GM19395 (cell line): Measurements from ENCODE around the gene SSTR3.
"Not testable (repeated sequence)": the region's sequence is repeated elsewhere in the genome, so short reads cannot be mapped to it uniquely, and the experiment has no call there.

Experiments
- ATAC-seq: cut with Tn5 transposase; IDR thresholded peaks from one replicate; pipeline ENCODE4 v1.9.1; 2021; ENCODE audit warnings: mild to moderate bottlenecking, moderate library complexity; ENCODE audit not compliant: unreplicated experiment

Gene SSTR3

DNA sequence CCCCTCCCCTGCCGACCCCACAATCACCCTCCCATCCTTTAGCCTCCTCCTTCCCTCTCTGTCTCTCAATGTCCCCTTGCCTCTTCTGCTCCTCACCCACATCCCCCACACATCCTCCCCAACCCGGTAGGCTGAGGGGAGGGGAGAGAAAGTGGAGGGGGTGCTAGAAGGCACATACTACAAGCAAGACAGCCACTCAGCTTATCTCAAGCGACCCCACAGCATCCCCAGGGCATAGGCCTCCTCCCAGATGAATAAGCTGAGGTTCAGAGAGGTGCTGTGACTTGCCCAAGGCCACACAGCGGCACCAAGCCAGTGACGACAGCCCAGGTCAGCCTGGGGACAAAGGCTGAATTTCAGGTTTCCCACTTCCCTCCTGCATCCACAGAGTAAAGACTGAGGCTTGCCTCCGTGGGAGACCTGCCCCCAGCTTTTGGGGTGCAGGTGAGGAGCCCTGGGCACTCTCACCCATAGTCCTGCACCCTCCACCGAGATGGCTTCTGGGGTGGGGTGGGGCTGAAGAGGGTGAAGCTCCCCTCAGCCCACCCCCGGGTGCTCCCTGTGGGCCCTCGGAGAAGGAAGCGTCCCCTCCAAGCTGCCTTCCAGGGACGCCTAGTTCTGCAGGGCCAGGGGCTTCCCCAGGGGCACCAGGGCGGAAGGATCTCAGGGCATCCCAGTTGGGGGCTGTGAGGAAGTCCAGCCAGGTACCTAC, 31.3 kb upstream of the SSTR3 start:
- peak; percentile 7 for ATAC-seq

DNA sequence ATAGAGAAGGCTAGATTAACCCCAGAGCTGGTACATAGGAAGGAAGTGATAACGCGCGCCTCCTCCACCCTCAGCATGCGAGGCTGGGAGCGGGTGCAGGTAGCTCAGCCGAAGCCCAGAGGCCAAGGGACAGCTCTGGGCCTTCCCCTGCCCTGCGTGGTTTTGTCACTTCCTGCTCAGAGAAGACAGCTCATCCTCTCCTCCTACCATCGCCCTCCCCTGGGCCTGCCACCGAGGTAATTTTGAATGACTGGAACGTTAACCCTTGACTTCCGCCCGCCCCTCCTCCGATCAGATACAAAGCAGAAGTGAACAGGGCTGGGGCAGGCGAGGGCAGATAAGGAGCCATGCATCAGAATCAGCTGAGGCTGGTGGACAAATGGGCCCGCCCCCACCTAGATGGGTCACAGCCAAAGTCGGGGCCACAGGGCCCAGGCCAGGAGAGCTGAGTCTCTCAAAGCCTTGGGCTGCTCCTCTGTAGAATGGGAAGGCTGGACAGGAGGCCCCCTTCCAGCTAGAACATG, 30.2 kb upstream of the SSTR3 start:
- peak; percentile 61 for ATAC-seq

DNA sequence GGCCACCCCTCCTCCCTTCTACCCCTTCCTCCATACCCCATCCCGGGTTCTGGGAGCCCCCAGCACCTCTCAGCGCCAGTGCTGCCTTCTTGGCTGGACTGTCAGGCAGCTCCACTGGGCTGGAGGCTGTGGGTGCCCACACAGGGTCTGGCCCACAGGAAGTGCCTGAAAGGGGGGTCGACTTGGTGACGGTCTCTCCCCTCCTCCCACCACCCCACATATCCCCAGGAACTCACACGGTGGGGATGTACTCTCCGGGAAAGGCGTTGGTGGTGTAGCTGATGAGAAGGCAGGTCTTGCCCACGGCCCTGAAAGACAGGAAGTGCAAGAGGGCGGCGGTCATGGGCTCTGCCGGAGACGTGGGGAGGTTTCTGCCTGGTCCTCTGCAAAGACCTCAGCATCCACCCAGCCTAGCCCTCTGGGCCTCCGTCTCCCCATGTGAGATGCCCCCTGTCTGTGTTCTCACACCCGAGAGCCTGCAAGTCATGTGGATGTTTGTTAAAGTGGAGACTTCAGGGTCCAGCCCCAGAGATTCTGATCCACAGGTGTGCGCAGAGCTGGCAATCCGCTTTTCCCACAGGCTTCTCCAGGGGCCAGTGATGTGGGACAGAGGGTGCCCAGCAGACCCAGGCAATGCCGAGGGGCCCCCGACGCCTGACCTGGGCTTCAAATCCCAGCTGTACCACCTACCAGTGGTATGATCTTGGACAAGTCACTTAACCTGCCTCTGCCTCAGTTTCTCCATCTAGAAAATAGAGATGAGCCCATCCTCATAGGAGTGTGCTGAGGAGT, 29.3 kb upstream of the SSTR3 start:
- no peak for ATAC-seq

DNA sequence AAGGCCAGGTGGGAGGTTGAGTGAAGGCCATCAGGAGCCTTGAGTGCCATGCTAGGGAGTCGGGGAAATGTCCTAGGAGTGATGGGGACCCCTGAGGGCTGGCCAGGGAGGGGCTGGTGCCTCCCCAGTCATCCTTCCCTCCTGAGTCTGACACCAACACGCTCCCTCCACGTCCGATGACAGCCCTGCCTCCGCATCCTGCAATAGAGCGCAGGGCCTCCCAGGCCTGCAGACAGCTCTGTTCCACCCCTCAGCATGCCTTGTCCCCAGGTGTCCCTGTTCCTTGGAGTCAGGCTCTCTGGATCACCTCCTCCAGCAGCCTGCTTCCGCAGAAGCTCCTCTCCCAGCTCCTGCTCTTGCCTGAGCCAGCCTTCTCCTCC, 28.7 kb upstream of the SSTR3 start:
- no peak for ATAC-seq

DNA sequence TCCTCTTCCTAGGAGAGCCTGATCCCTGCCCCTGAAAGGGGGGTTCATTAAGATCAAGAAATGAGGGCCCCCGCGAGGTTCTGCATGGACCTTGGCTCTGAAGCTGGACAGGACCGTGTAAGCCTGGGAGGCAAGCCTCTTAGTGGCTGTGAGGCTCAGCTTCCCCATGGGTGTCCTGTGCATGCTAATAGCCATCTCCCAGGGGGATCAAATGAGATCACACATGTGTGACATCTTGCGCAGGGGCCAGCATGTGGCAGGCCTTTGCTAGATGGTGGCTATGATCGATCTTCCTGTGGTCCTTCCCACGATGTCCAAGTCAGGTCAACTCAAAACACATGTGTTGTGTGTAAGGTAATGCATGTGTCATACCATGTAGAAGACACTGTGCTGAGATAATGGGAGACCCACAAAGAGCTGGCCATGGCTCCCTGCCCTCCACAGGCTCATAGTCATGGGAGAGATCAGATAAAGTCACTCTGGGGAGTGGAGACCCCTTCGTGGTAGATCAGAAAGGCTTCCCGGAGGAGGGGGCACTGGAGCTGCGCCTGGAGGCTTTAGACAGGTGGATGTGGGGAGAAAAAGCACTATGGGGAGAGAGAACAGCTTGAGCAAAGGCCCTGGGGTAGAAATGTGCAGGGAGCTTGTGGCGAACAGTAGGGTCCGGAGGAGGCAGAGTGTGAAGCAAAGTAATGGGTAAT, 28.1 kb upstream of the SSTR3 start:
- ATAC-seq: no peak

DNA sequence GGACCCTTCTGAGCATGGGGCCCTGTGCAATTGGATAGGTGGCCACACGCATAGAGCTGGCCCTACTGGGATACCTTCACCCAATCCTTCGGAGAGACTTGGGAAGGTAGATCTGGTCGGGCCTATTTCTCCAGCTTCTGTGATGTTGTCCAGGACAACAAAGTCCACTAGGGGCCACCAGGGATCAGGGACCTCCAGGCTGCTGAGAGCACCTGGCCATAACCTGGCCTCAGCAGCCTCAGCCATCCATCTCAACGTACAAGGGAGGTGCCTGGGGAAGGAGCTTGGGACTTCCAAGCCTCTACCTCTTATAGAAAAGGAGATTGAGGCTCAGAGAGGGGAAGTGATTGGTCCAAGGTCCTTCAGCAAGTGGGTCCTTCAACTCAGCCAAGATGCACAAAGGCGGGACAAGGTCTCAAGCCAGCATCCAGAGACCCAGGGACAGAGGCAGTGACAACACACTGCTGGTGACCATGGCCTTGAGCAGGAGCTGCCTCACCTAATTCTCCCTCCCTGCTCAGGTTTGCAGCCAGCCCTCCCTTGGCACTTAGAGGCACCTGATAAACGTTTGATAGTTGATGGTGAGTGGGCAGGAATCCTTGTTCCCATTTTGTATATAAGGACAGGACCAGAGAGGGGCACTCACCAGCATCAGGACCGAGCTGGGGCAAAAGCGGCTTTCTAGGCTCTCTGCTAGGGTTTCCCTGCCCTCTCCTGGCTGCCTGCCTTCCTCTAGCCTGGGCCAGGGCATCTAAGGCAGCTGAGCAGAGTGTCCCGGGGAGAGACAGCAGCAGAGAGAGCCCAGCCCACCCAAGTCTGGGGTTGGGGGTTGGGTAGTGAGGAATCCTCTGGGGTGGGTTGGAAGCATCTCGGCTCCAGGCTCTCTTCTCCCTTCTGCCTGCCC, 27.3 kb upstream of the SSTR3 start:
- no peak for ATAC-seq

DNA sequence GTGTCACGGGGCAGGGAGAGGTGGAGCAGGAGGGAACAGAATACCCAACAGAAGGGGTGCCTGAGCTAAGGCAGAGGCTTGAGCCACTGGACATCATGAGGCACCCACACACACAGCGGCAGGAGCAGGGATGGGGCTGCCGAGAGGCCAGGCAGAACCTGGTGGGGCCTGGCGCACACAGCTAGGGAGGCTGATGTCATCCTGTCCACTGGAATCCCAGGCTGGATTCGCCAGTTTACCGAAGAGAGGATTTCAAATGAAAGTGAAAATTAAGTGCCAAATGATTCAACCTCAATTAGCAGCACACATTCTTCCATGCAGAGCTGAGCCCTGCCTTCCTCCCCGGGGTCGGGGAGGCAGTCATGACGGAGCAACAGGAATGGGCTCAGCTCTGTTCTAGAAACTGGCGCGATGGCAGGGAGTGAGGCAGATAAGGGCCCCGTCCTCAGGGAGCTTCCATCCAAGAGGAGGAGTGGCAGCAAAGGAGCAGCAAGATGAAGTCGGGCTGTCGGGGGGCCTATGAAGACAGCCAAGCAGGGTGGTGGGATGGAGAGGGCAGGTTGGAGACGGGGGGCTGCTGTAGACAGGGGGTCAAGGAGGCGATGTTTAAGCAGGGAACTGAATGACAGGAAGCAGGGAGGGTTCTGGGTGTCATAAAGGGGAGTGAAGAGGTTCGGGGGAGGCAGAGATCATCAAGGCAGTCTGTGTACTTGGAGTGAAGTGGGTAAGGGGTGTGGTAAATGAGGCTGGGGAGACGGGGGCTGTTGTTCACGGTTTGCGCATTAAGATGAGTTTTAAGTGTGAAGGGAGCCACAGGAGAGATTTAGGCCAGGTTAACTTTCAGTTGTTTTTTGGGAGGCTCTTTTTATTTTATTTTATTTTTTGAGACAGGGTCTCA, 25.3 kb upstream of the SSTR3 start:
- no peak for ATAC-seq

DNA sequence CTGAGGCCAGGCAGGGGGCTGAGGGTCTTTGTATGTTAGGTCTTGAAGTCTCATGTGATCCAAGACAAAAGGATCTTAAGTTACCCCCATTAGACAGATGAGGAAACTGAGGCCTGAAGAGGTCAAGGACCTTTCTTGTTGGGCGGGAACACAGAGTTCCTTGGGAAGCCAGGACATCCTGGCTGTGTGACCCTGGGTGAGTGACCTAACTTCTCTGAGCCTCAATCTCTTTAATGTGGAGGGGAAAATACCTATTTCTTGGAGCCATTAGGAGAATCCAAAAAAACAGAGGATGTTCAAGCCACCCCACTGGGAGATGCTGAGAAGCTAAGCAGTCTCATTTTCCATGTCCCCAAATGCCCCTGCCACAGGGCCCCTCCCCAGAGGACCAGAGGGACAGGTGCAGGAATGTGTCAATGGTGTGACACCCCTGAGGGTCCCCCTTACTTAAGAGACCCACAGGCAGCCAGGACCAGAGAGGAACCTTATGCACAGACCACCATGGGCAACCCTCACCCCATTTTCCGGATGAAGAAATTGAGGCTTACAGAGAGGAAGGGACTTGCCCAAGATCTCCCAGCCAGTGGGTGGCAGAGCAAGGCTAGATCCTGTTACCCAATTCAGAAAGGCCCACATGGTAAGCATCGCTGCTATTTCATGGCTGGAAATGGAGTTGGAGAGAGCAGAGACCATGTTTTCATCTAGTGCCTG, 23.8 kb upstream of the SSTR3 start:
- ATAC-seq: no peak

DNA sequence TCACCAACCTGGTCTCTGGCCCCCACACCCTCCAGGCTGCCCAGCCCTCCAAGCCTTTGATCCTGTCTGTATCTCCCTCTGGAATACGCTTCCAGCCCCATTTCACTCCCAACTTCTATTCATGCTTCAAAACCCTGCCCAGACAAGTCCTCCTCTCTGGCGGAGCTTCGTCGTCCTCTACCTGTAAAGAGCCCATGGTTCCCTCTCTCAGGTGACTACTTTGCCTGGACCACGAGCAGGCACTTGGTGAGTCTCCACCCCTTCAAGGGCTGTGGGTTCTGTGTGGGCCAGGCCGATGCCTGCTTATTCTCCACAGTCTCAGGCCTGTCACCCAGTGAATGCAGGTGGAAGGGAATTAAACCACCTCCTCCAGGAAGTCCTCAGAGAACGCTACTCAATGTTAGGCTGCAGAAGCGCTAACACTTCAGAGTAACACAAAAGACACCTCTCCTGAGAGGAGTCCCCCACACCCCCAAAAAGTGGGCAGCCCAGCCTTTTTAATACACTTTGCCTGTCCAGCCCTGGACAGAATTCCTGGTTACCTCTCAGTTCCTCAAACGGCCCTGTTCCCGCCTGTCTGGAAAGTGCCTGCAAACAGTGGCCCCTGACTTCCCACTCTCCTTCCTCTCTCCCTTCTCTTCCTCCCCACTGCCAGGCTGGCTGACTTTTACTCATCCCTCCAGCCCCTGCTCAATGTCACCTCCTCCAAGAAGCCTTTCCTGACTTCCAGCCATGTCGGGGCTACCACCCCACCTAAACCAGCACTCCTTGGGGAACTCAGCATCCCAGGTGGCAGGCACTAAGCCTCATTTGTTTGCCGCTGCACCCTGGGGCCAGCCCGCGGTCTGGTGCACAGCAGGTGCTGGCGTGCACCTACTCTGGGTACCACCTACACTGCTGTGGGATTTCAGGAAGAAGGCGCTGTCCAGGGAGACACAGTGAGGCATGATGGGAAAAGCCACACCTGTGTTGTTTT, 22.7 kb upstream of the SSTR3 start:
- ATAC-seq: no peak

DNA sequence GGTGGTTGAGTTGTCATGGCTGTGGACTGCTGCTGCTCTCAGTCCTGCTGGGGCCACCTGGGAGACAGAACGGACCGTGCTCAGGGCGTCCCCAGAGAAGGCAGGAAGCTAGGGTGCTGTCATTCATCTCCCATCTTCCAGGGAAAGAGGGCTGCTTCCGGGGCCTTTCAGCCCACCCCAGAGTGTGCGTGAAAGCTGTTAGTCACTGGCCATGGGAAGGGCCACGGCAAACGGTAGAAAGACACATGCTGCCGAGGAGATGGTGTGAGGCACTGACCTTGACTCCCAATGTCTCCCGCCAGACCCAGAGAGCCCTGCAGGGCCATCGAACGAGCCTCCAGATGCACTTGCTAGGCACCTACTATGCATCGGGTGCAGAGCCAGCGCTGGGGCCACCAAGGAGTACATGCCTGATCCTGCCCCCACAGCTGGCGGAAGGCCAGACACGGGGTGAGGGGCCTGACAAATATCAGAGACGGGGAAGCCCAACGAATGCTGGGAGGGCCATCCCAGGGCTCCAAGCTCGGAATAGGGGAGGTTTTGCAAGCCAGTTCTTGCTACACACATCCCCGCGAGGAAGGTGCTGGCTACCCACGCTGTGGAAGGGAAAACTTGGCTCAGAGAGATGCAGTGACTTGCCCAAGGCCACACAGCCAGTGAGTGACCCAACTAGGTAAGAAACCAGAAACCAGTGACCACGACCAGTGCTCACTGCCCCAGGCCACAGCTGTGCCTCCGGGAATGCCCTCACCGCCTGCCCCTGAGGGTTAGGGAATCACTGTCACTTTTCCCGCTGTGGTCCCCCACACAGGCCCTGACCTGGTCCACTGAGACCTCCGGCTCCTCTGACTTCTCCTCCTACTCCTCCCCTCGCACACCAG, 21.7 kb upstream of the SSTR3 start:
- ATAC-seq: no peak

DNA sequence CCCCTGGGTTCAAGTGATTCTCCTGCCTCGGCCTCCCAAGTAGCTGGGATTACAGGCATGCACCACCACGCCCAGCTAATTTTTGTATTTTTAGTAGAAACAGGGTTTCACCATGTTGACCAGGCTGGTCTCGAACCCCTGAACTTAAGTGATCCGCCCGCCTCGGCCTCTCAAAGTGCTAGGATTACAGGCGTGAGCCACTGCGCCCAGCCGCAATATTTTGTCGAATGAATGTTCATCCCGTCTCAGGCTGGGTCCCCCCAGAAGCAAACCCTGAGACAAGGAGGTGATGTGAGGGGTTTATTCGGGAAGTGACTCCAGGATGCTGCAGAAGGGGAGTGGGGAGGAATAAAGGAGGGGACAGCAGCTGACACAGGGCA, 21.1 kb upstream of the SSTR3 start:
- ATAC-seq: not testable (repeated sequence)

DNA sequence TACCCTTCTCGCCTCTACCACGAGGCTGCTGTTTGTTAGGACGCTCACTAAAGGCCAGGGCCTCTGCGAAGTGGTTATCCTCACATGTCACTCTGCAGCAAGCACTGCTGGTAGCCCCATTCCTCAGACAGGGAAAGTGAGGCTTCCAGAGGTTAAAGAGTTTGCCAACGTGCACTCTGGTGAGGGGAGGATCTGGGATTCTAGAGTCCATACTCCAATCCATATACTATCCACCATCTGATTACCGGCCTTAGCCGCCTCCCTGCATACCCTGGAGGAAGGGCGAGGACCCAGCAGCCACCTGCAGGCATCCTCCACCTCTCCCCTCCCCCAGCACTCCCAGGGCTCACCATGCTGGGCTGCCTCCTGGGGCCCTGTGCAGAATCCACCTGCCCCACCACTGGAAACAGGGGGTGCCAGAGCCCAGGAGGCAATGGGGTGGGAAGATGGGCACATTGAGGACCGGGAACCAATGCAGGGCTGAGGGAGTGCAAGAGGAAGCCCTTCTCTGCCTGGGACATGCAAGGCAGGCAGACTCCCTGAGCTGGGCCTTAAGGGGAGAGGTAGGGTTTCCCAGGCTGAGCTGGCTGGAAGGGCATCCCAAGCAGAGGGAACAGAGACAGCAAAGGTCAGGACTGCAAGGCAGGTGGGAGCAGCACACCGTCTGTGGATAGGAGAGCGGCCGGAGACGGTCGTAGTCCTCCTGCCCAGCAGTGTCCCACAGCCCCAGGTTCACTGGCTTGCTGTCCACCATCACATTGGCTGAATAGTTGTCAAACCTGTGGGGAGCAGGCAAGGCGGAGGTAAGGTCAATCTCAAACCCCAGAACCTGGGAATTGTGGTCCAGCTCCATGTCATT, 20.1 kb upstream of the SSTR3 start:
- ATAC-seq: no peak

DNA sequence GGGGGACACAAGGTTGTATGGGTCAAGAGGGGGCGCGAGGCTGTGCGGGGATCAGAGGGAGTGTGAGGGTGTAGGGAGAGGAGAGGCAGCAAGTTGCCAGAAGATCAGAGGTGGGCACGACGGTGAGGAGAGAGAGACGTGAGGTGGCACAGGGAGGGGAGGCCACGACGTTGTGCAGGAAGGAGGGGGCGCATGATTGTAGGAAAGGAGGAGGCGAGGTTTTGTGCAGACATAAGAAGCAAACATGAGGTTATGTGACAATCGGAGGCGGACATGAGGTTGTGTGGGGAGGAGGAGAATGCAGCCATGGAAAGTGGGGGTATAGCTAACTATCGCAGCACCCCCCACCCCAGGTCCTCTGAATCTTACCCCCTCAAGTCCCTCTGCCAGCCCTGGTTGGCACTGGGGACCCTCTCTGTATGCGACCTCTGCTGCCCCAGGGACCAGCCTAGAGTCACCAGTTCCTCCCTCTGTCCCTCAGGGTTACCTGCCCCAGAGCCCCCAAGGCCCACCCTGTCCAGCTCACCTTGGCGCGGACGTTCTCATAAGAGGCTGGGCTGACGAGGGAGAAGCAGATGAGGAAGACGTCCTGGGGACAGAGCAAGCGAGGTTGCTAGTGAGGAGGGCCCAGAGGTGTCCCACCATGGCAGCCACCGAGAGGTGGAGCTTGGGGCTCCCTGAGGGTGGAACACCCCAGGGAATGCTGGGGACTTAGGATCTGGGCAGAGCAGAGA, 19.3 kb upstream of the SSTR3 start:
- no peak for ATAC-seq

DNA sequence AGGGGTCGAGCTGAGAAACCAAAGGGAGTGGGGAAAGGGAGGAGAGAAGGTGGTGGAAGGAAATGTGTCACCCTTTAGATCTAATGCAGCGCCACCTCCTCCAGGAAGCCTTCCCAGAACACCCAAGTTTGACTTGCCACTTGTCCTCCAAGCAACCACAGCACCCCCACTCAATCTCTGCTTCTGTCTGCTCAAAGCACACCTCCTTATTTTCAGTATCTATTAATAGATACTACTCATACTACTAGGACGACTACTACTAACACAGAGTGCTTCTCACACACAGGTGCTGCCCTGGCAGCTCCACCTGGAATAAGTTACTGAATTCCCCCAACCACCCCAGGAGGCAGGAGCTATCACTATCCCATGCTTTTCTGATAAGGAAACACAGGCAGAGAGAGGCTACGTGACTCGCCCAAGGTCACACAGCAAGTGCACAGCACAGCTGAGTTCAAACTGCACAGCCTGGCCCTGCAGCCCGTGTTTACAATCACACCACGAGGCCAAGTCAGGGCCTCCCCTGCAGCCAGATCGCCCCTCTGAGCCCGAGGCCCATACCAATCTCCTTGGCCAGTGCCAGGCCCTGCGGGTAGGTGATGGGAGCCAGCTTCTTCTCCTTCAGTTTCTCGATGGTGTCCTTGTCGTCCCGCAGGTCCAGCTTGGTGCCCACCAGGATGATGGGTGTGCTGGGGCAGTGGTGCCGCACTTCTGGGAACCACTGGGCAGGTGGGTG, 18.6 kb upstream of the SSTR3 start:
- ATAC-seq: no peak
